Measurements from ENCODE around the gene LYZL2. TPM values are rescaled to one million over a fixed set of nuclear protein-coding genes. Genes with fewer than 3 reads are reported as not detected.
"Not testable (repeated sequence)": the region's sequence is repeated elsewhere in the genome, so short reads cannot be mapped to it uniquely, and the experiment has no call there.

The LYZL2 gene
- total RNA-seq, 1 donor from 2014 or later, result not detected

GRCh38 chr10:30596013-30596412 is 33.5 kb downstream of the LYZL2 start:
- no peak for TF ChIP-seq CTCF (IDR thresholded peaks at IDR 0.05; ENCODE audit: borderline replicate concordance)
- no peak overlapping the region for H3K27ac ChIP-seq (replicated peaks)
- no peaks in the 10 kb centered on the region for H3K4me1 ChIP-seq
- H3K4me3 ChIP-seq, result no peak overlapping the region
- H3K27me3 ChIP-seq (ENCODE audit: low read depth), result no peaks in the 10 kb centered on the region
- no peaks in the 10 kb centered on the region for H3K9me3 ChIP-seq (replicated peaks)
- no peak for DNase-seq
- H3K36me3 ChIP-seq, result no peaks in the 10 kb centered on the region
- intact Hi-C loops (cut with micrococcal nuclease), result no loop called here

- Histone ChIP-seq H3K27ac (replicated peaks) (no peak overlapping the region), H3K9me3 (replicated peaks) (no peaks in the 10 kb centered on the region), H3K4me3 (no peak overlapping the region), H3K36me3 (no peaks in the 10 kb centered on the region), H3K4me1 (no peaks in the 10 kb centered on the region), H3K27me3 (ENCODE audit: low read depth) (no peaks in the 10 kb centered on the region)
- intact Hi-C loops (cut with micrococcal nuclease), result loop anchor here (5.0 kb wide), 1 partner anchor 202 kb away; no protein-coding TSS in a partner anchor
- TF ChIP-seq CTCF (IDR thresholded peaks at IDR 0.05; ENCODE audit: borderline replicate concordance), result no peak
- no peak for DNase-seq
Measured at GRCh38 chr10:30594077-30594476, 35.5 kb downstream of the LYZL2 start.

GRCh38 chr10:30592770-30593169 is 36.8 kb downstream of the LYZL2 start:
- not testable (repeated sequence) for H3K9me3 ChIP-seq (replicated peaks); H3K36me3 ChIP-seq; DNase-seq; H3K27me3 ChIP-seq (ENCODE audit: low read depth); H3K4me3 ChIP-seq; H3K27ac ChIP-seq (replicated peaks); H3K4me1 ChIP-seq
- intact Hi-C loops (cut with micrococcal nuclease), result loop anchor here (5.0 kb wide), 1 partner anchor 200 kb away; no protein-coding TSS in a partner anchor

GRCh38 chr10:30591249-30591670 is 38.3 kb downstream of the LYZL2 start:
- H3K9me3 ChIP-seq (replicated peaks), result no peaks in the 10 kb centered on the region
- peak; percentile 88 for TF ChIP-seq CTCF (IDR thresholded peaks at IDR 0.05; ENCODE audit: borderline replicate concordance)
- H3K36me3 ChIP-seq, result no peaks in the 10 kb centered on the region
- DNase-seq, result no peak
- H3K27ac ChIP-seq (replicated peaks), result no peak overlapping the region
- peaks cover 8% of the 10 kb centered on the region for H3K4me1 ChIP-seq
- intact Hi-C loops (cut with micrococcal nuclease), result loop anchor here (5.0 kb wide), 1 partner anchor 199 kb away; no protein-coding TSS in a partner anchor
- H3K27me3 ChIP-seq (ENCODE audit: low read depth), result no peaks in the 10 kb centered on the region
- H3K4me3 ChIP-seq, result no peak overlapping the region

- H3K36me3 ChIP-seq, result no peaks in the 10 kb centered on the region
- no peaks in the 10 kb centered on the region for H3K27me3 ChIP-seq (ENCODE audit: low read depth)
- DNase-seq, result peak; percentile 29
- intact Hi-C loops (cut with micrococcal nuclease), result no loop called here
- TF ChIP-seq CTCF (IDR thresholded peaks at IDR 0.05; ENCODE audit: borderline replicate concordance), result no peak
- H3K4me3 ChIP-seq, result no peak overlapping the region
- peaks cover 12% of the 10 kb centered on the region for H3K4me1 ChIP-seq
- H3K27ac ChIP-seq (replicated peaks), result no peak overlapping the region
- no peaks in the 10 kb centered on the region for H3K9me3 ChIP-seq (replicated peaks)
Measured at GRCh38 chr10:30589441-30589840, 40.1 kb downstream of the LYZL2 start.

- no peak overlapping the region for H3K27ac ChIP-seq (replicated peaks)
- no peaks in the 10 kb centered on the region for H3K36me3 ChIP-seq
- DNase-seq, result peak; percentile 31
- H3K4me3 ChIP-seq, result no peak overlapping the region
- intact Hi-C loops (cut with micrococcal nuclease), result no loop called here
- TF ChIP-seq CTCF (IDR thresholded peaks at IDR 0.05; ENCODE audit: borderline replicate concordance), result no peak
- H3K27me3 ChIP-seq (ENCODE audit: low read depth), result no peaks in the 10 kb centered on the region
- no peaks in the 10 kb centered on the region for H3K9me3 ChIP-seq (replicated peaks)
- H3K4me1 ChIP-seq, result peaks cover 26% of the 10 kb centered on the region
Measured at GRCh38 chr10:30587522-30588031, 42.0 kb downstream of the LYZL2 start.
